SK-N-SH (cell line): Measurements from ENCODE around the gene TUBA4A. TPM values are rescaled to one million over a fixed set of nuclear protein-coding genes. Genes with fewer than 3 reads are reported as not detected.

Source experiments
- CTCF ChIA-PET: fragments of 300-600, 350-600 bp; formaldehyde crosslinking; extraction: SDS; loops from one replicate; lab custom pipeline; 2021; lab: Yijun Ruan, JAX
- POLR2A ChIA-PET: fragments of 350-600 bp; sonication (Branson Sonifier 250); formaldehyde crosslinking; extraction: SDS; loops from one replicate; lab custom pipeline; 2020; ENCODE audit warnings: antibody characterized with exemption, inconsistent platforms; lab: Yijun Ruan, JAX
- DNase-seq: peaks from one replicate; pipeline ENCODE4 v3.0.0; 2012
- H2AFZ ChIP-seq: fragments of 200-600 bp; sonication (generic); 2 replicates; pipeline ENCODE4 v1.8.1; 2016; ENCODE audit warnings: antibody characterized with exemption, mild to moderate bottlenecking, low read depth
- H3F3A ChIP-seq: fragments of 200-600 bp; sonication (generic); replicated peaks from 2 replicates; pipeline ENCODE3; 2016; ENCODE audit warnings: antibody characterized with exemption, mild to moderate bottlenecking; ENCODE audit not compliant: insufficient read depth
- H3K27ac ChIP-seq, 2 experiments: fragments of 200-500 bp in 1 of 2; fragments of 200-600 bp in 1 of 2; sonication (Bioruptor generic) in 1 of 2; sonication (generic), shearing (Covaris generic) in 1 of 2; 2 replicates each; pipeline versions ENCODE4 v1.5.1 to v1.6.1; 2014 to 2016; ENCODE audit warnings: low read depth in 2 of 2, inconsistent platforms in 1 of 2, low read length in 1 of 2, mild to moderate bottlenecking in 1 of 2, mixed read lengths in 1 of 2
- H3K27me3 ChIP-seq: fragments of 200-600 bp; sonication (generic), shearing (Covaris generic); 2 replicates; pipeline ENCODE4 v1.6.1; 2016; ENCODE audit warnings: mixed run types; ENCODE audit not compliant: insufficient read depth
- H3K36me3 ChIP-seq, 2 experiments: fragments of 200-500 bp in 1 of 2; fragments of 200-600 bp in 1 of 2; sonication (Bioruptor generic) in 1 of 2; sonication (generic) in 1 of 2; replicated peaks in 1 of 2; 2 replicates each; pipeline versions ENCODE3 to v1.5.1; 2014 to 2016; ENCODE audit warnings: low read length in 1 of 2, mild to moderate bottlenecking in 1 of 2; ENCODE audit not compliant: insufficient read depth in 2 of 2, control insufficient read depth in 1 of 2
- H3K4me1 ChIP-seq, 2 experiments: fragments of 200-500 bp in 1 of 2; fragments of 200-600 bp in 1 of 2; sonication (Bioruptor generic) in 1 of 2; sonication (generic), shearing (Covaris generic) in 1 of 2; 2 replicates each; pipeline versions ENCODE4 v1.5.1 to v1.6.1; 2014 to 2016; ENCODE audit warnings: low read depth in 1 of 2, low read length in 1 of 2, mixed run types in 1 of 2; ENCODE audit not compliant: insufficient read depth in 2 of 2, control insufficient read depth in 1 of 2
- H3K4me2 ChIP-seq: fragments of 200-600 bp; sonication (generic), shearing (Covaris generic); 2 replicates; pipeline ENCODE4 v1.6.1; 2017; ENCODE audit warnings: mixed run types
- H3K4me3 ChIP-seq, 2 experiments: fragments of 200-500 bp in 1 of 2; fragments of 200-600 bp in 1 of 2; sonication (Bioruptor generic) in 1 of 2; sonication (generic), shearing (Covaris generic) in 1 of 2; 2 replicates each; pipeline versions ENCODE4 v1.5.1 to v1.8.1; 2014 to 2016; ENCODE audit warnings: low read depth in 2 of 2, inconsistent platforms in 1 of 2, low read length in 1 of 2, mild to moderate bottlenecking in 1 of 2, mixed read lengths in 1 of 2, moderate library complexity in 1 of 2
- H3K79me2 ChIP-seq: fragments of 200-600 bp; sonication (generic); 2 replicates; pipeline ENCODE4 v1.8.1; 2017; ENCODE audit warnings: mild to moderate bottlenecking; ENCODE audit not compliant: insufficient read depth
- H3K9ac ChIP-seq: fragments of 200-600 bp; sonication (generic); 2 replicates; pipeline ENCODE4 v1.6.1; 2017; ENCODE audit warnings: mixed run types
- H3K9me2 ChIP-seq: fragments of 200-600 bp; sonication (generic); 2 replicates; pipeline ENCODE4 v1.6.1; 2017; ENCODE audit warnings: mixed run types
- H3K9me3 ChIP-seq: fragments of 200-600 bp; sonication (generic); 2 replicates; pipeline ENCODE4 v1.6.1; 2017; ENCODE audit warnings: mixed run types, mild to moderate bottlenecking, moderate library complexity
- H4K20me1 ChIP-seq: fragments of 200-600 bp; sonication (generic); 2 replicates; pipeline ENCODE4 v1.6.1; 2017; ENCODE audit warnings: mild to moderate bottlenecking, mixed run types; ENCODE audit not compliant: insufficient read depth
- CHD2 ChIP-seq: fragments of 150-350 bp; IDR thresholded peaks from 2 replicates; pipeline ENCODE4 v1.6.1; 2018; ENCODE audit warnings: low read length; ENCODE audit not compliant: partially characterized antibody
- CTCF ChIP-seq: fragments of 200-600 bp; sonication (generic); IDR thresholded peaks from 2 replicates; pipeline ENCODE4 v1.6.1; 2017; ENCODE audit warnings: antibody characterized with exemption, mild to moderate bottlenecking, moderate library complexity
- MAX ChIP-seq: IDR thresholded peaks from 2 replicates; pipeline ENCODE4 v1.4.0; 2012; ENCODE audit warnings: low read depth
- MEF2A ChIP-seq: IDR thresholded peaks from 2 replicates; pipeline ENCODE4 v1.4.0; 2012; ENCODE audit warnings: low read depth, borderline replicate concordance
- PBX3 ChIP-seq: IDR thresholded peaks from 2 replicates; pipeline ENCODE4; 2012
- RAD21 ChIP-seq: IDR thresholded peaks from 2 replicates; pipeline ENCODE4 v1.6.1; 2012; ENCODE audit warnings: mild to moderate bottlenecking, low read length
- SIN3A ChIP-seq: IDR thresholded peaks from 2 replicates; pipeline ENCODE4 v1.6.1; 2012; ENCODE audit warnings: low read depth, mild to moderate bottlenecking, low read length, moderate library complexity, borderline replicate concordance
- TAF1 ChIP-seq: IDR thresholded peaks from 2 replicates; pipeline ENCODE4 v1.6.1; 2012; ENCODE audit warnings: low read depth, mild to moderate bottlenecking, low read length, moderate library complexity, borderline replicate concordance
- ZBTB33 ChIP-seq: IDR thresholded peaks from 2 replicates; pipeline ENCODE4 v1.4.0; 2012; ENCODE audit warnings: low read depth, borderline replicate concordance
- WGBS: methylation state at CpG from one replicate; pipeline ENCODE4 v1.1.6; 2017; ENCODE audit warnings: low lambda C conversion rate; 5-methylcytosine and 5-hydroxymethylcytosine counted together
- polyA plus RNA-seq, 3 experiments: library from polyadenylated mRNA; depleted of rRNA; stranded (reverse); fragments of >200 nt; gene quantifications; 2 replicates each; pipeline ENCODE4 v1.2.3, GENCODE V29; 2012

The TUBA4A gene
- polyA plus RNA-seq, 1 of the 3 experiments (the other 2 are of a cell fraction): 6.2 TPM

- Histone ChIP-seq H3K79me2 (no peaks in the 10 kb centered on the region), H2AFZ (no peak overlapping the region), H3K27ac (peak overlapping the region in 1 of 2 experiments; percentile 53; a peak in 1 of 4 replicates), H3K9ac (no peak overlapping the region), H3K27me3 (no peaks in the 10 kb centered on the region; the same call in 1 of the 2 replicates), H3K4me2 (no peak overlapping the region), H3K9me3 (no peaks in the 10 kb centered on the region), H3K36me3 (no peaks in the 10 kb centered on the region), H3K9me2 (no peaks in the 10 kb centered on the region), H3F3A (peaks cover 5% of the 10 kb centered on the region), H3K4me3 (no peak overlapping the region)
- ChIA-PET CTCF (interaction anchor here (0.8 to 5.9 kb wide), 7 partner anchors 9 to 29 kb away, joined by 3 to 62 read pairs (median 5); partner anchors contain the start of genes DNAJB2, TUBA4A and TUBA4B), POLR2A (interaction anchor here (0.9 to 1.3 kb wide), 2 partner anchors 9 to 25 kb away, joined by 4 to 5 read pairs; partner anchors contain the start of genes DNAJB2, GLB1L and STK16)
- no peak for DNase-seq
- 70% methylated on average over 2 of the region's 5 CpGs for WGBS
- TF ChIP-seq SIN3A (no peak), RAD21 (no peak), PBX3 (no peak), MEF2A (no peak), CTCF (no peak), TAF1 (no peak), CHD2 (no peak), MAX (no peak), ZBTB33 (no peak)
- TF ChIP-seq, all 33 proteins: peak for 0
- no peaks in the 10 kb centered on the region for H4K20me1 ChIP-seq
- peaks cover 10 to 14% of the 10 kb centered on the region in 2 experiments; a peak in 3 of 4 replicates for H3K4me1 ChIP-seq
Observed at GRCh38 chr2:219270055-219270372, 16.3 kb upstream of the TUBA4A start.
